Hindlimb muscle (tissue), 1 donor: ENCODE data around the gene DUSP12. TPM values are rescaled to one million over a fixed set of nuclear protein-coding genes. Genes with fewer than 3 reads are reported as not detected.

Source experiments
- polyA plus RNA-seq: library from polyadenylated mRNA; unstranded; fragments of 120-200 nt; gene quantifications from one replicate; pipeline ENCODE4 v1.2.1, GENCODE V29; 2013; ENCODE audit not compliant: insufficient read length

Gene DUSP12
- polyA plus RNA-seq, 1 donor, result 26.3 TPM

Other genes starting within 250 kb of the DUSP12 start
- gene FCGR2A, start 244.3 kb upstream of the DUSP12 start, polyA plus RNA-seq, result 7.2 TPM
- gene HSPA6, start 225.2 kb upstream of the DUSP12 start, polyA plus RNA-seq, result 0.67 TPM
- gene FCGR3A, start 200.0 kb upstream of the DUSP12 start, polyA plus RNA-seq, result 3.4 TPM
- gene FCGR3B, start 118.6 kb upstream of the DUSP12 start, polyA plus RNA-seq, result not detected
- gene FCGR2B, start 86.6 kb upstream of the DUSP12 start, polyA plus RNA-seq, result 0.06 TPM
- gene FCRLA, start 42.6 kb upstream of the DUSP12 start, polyA plus RNA-seq, result 0.46 TPM
- 0.49 TPM for gene FCRLB, start 28.2 kb upstream of the DUSP12 start, polyA plus RNA-seq
- 14.8 TPM for gene ATF6, start 16.5 kb downstream of the DUSP12 start, polyA plus RNA-seq